SU-DHL-6 (cell line): ENCODE data around the gene BRI3.

Experiments
- H2AFZ ChIP-seq: fragments of 200-600 bp; sonication (generic); 2 replicates; pipeline ENCODE4 v1.6.1; 2014; ENCODE audit warnings: low read depth, mild to moderate bottlenecking, moderate library complexity, mixed read lengths, antibody characterized with exemption, low read length; ENCODE audit not compliant: severe bottlenecking
- H3F3A ChIP-seq: fragments of 200-600 bp; shearing (Covaris generic); 2 replicates; pipeline ENCODE4 v1.6.0; 2016; ENCODE audit warnings: antibody characterized with exemption, mild to moderate bottlenecking; ENCODE audit not compliant: insufficient read depth
- H3K27ac ChIP-seq: fragments of 200-600 bp; sonication (generic); 2 replicates; pipeline ENCODE4 v1.5.1; 2016; ENCODE audit warnings: low read depth, mild to moderate bottlenecking, low read length, moderate library complexity, mixed read lengths
- H3K27me3 ChIP-seq: fragments of 200-600 bp; sonication (generic), shearing (Covaris generic); 2 replicates; pipeline ENCODE4 v1.6.0; 2014; ENCODE audit warnings: mild to moderate bottlenecking, low read length
- H3K36me3 ChIP-seq: fragments of 200-600 bp; sonication (generic); 2 replicates; pipeline ENCODE4 v1.6.1; 2014; ENCODE audit warnings: mild to moderate bottlenecking, low read length, mixed read lengths
- H3K4me2 ChIP-seq: fragments of 300-600, 200-600 bp; shearing (Covaris generic), sonication (generic); 2 replicates; pipeline ENCODE4 v1.6.0; 2014; ENCODE audit warnings: low read length, low read depth, mild to moderate bottlenecking; ENCODE audit not compliant: poor library complexity, severe bottlenecking
- H3K4me3 ChIP-seq: fragments of 200-600 bp; sonication (generic); 2 replicates; pipeline ENCODE4 v1.5.1; 2014; ENCODE audit warnings: antibody characterized with exemption, low read length, mild to moderate bottlenecking, mixed read lengths; ENCODE audit not compliant: insufficient read depth, poor library complexity, severe bottlenecking
- H3K79me2 ChIP-seq: fragments of 200-600 bp; sonication (generic); 2 replicates; pipeline ENCODE4 v1.6.1; 2014; ENCODE audit warnings: mild to moderate bottlenecking, low read length, moderate library complexity; ENCODE audit not compliant: insufficient read depth
- H3K9ac ChIP-seq: fragments of 200-600 bp; sonication (generic); 2 replicates; pipeline ENCODE4 v1.7.0; 2014; ENCODE audit warnings: mild to moderate bottlenecking, low read length
- H3K9me2 ChIP-seq: fragments of 200-600 bp; sonication (generic); replicated peaks from 2 replicates; pipeline ENCODE4 v1.6.1; 2014; ENCODE audit warnings: low read length; ENCODE audit not compliant: insufficient read depth
- H3K9me3 ChIP-seq: fragments of 200-600 bp; sonication (generic); 2 replicates; pipeline ENCODE4 v1.6.1; 2014; ENCODE audit warnings: low read length, mixed read lengths; ENCODE audit not compliant: insufficient read depth
- H4K20me1 ChIP-seq: fragments of 200-600 bp; sonication (generic); 2 replicates; pipeline ENCODE4 v1.6.1; 2014; ENCODE audit warnings: low read depth, mild to moderate bottlenecking, antibody characterized with exemption, low read length, moderate library complexity, mixed read lengths
- CTCF ChIP-seq: fragments of 200-600 bp; sonication (generic); IDR thresholded peaks from one replicate; pipeline ENCODE4 v1.5.1; 2017; ENCODE audit warnings: antibody characterized with exemption, mild to moderate bottlenecking, low read length, moderate library complexity; ENCODE audit not compliant: insufficient read depth, poor library complexity, severe bottlenecking
- EZH2phosphoT487 ChIP-seq: fragments of 200-600 bp; sonication (generic), shearing (Covaris generic); conservative IDR thresholded peaks from 2 replicates; pipeline ENCODE4 v1.6.1; 2018; ENCODE audit warnings: mild to moderate bottlenecking, antibody characterized with exemption, low read length, moderate library complexity, mixed read lengths

Gene BRI3

GRCh38 chr7:98250789-98251188 lies 30.7 kb upstream of the BRI3 start:
- H3F3A ChIP-seq: peaks cover 10% of the 10 kb centered on the region
- H3K9me3 ChIP-seq: no peaks in the 10 kb centered on the region
- peak overlapping the region; percentile 63 for H3K4me2 ChIP-seq
- H3K4me3 ChIP-seq: peak overlapping the region; percentile 63
- peaks cover 8% of the 10 kb centered on the region for H3K79me2 ChIP-seq
- no peaks in the 10 kb centered on the region for H3K9me2 ChIP-seq
- H3K27ac ChIP-seq: peak overlapping the region; percentile 55
- peak overlapping the region; percentile 65 for H3K9ac ChIP-seq
- TF ChIP-seq CTCF (peak; percentile 12), EZH2phosphoT487 (no peak)
- H3K36me3 ChIP-seq: no peaks in the 10 kb centered on the region
- H4K20me1 ChIP-seq: no peaks in the 10 kb centered on the region
- peak overlapping the region; percentile 82 for H2AFZ ChIP-seq
- H3K27me3 ChIP-seq: no peaks in the 10 kb centered on the region

DNA sequence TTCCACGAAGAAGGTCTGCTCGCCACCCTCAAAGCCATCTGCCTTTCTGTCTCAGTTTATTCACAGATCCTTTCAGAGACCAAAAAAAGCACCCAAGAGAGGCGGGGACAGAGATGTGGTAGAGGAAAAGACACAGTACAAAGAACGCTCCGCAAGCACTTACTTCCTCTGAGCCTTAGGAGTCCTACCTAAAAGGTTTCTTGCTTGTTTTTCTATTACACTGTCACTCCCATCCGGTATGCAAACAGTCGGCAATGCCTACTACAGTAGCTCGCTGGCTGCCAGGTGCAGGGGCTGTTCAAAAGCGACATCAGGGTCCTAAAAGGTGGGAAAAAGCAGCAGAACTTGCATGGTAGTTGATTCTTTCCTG lies 30.3 kb upstream of the BRI3 start:
- H3K36me3 ChIP-seq: no peaks in the 10 kb centered on the region
- H3K27ac ChIP-seq: peak overlapping the region; percentile 55
- H3K27me3 ChIP-seq: no peaks in the 10 kb centered on the region
- no peaks in the 10 kb centered on the region for H4K20me1 ChIP-seq
- peak overlapping the region; percentile 65 for H3K9ac ChIP-seq
- peaks cover 8% of the 10 kb centered on the region for H3K79me2 ChIP-seq
- peak overlapping the region; percentile 63 for H3K4me3 ChIP-seq
- H2AFZ ChIP-seq: peak overlapping the region; percentile 82
- H3F3A ChIP-seq: peaks cover 10% of the 10 kb centered on the region
- H3K9me3 ChIP-seq: no peaks in the 10 kb centered on the region
- H3K4me2 ChIP-seq: peak overlapping the region; percentile 63
- H3K9me2 ChIP-seq: no peaks in the 10 kb centered on the region
- TF ChIP-seq EZH2phosphoT487: no peak
- TF ChIP-seq CTCF: no peak

DNA sequence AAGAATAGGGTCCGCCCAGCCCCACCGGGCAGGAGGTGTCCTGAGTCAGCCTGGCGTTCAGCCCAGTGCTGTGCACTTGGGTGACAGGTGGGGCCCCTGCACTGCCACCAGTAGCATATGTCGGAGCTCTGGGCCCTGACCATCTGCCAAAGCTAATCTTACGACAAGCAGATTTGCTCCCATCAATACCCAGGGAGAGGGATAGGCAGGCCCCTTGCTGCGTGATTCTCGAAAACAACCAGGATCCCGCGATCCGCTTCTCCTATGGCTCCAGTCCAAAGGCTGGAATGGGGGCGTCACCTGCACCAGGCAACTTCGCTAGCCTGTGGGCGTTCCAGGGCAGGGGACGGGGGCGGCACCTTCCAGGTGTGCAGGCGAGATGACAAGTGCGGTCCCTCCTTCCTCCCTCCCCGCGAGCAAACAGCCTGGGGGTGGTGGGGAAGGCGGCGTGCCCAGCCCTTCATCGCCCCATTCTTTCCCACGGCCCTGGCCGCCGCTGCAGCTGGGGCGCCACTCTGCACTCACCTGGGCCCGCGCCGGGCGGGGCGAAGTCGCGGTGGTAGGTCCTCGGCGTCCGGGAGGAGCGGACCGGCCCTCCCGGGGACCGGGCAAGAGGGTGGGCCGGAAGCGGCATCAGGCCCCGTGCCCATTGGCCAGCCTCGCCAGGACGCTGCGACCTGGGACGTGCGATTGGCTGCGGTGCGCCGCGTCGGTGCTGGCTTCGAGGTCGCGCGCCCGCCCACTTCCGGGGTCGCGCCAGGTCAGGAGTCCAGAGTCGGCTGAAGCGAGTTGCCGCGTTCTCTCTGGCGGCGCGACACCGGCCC lies 29.7 kb upstream of the BRI3 start, which contains the start of gene TECPR1:
Gene TECPR1 (minus strand): TSS at position 632 of the 824 bp plus-strand sequence. CDS start 6,086 bp downstream, outside the sequence.
- H3K79me2 ChIP-seq: peaks cover 8% of the 10 kb centered on the region
- H3K9me2 ChIP-seq: no peaks in the 10 kb centered on the region
- H3K4me3 ChIP-seq: peak within 1 kb of the TSS; percentile 63
- H4K20me1 ChIP-seq: no peaks in the 10 kb centered on the region
- peak within 1 kb of the TSS; percentile 65 for H3K9ac ChIP-seq
- peak within 1 kb of the TSS; percentile 82 for H2AFZ ChIP-seq
- H3K27ac ChIP-seq: peak within 1 kb of the TSS; percentile 55
- peaks cover 10% of the 10 kb centered on the region for H3F3A ChIP-seq
- TF ChIP-seq EZH2phosphoT487: no peak
- TF ChIP-seq CTCF: no peak
- no peaks in the 10 kb centered on the region for H3K27me3 ChIP-seq
- peak within 1 kb of the TSS; percentile 63 for H3K4me2 ChIP-seq
- no peaks in the 10 kb centered on the region for H3K9me3 ChIP-seq
- H3K36me3 ChIP-seq: no peaks in the 10 kb centered on the region
